ENCODE results near the gene RRM1. TPM values are rescaled to one million over a fixed set of nuclear protein-coding genes. Genes with fewer than 3 reads are reported as not detected.

The RRM1 gene
- polyA plus RNA-seq, 1 donor (not counting 4 experiments of a cell fraction or from before 2014, with no cell fraction given): 65.6 TPM

GRCh38 chr11:4071914-4072313 is 22.7 kb upstream of the RRM1 start:
- no peak for DNase-seq (ENCODE audit: low read depth, low spot score)
- no peak overlapping the region for H3K27ac ChIP-seq (ENCODE audit: control insufficient read depth, insufficient read depth, low read length)
- H3K36me3 ChIP-seq (ENCODE audit: control insufficient read depth in 2 of 2, extremely low read depth in 1 of 2, insufficient read depth in 2 of 2, low read length in 2 of 2): peaks cover 0 to 5% of the 10 kb centered on the region in 2 experiments
- no peaks in the 10 kb centered on the region for H3K79me2 ChIP-seq (ENCODE audit: control insufficient read depth, insufficient read depth, low read length)
- no peaks in the 10 kb centered on the region for H4K20me1 ChIP-seq (ENCODE audit: control insufficient read depth, extremely low read depth, insufficient read depth, low read length)
- H3K4me2 ChIP-seq (ENCODE audit: control insufficient read depth, extremely low read depth, insufficient read depth, low read depth, low read length): no peak overlapping the region
- TF ChIP-seq CTCF (optimal IDR thresholded peaks at IDR 0.05 in 1 of 3, IDR thresholded peaks at IDR 0.05 in 1 of 3, conservative IDR thresholded peaks at IDR 0.05 in 1 of 3; ENCODE audit: extremely low read depth in 1 of 3, insufficient read depth in 2 of 3, low read length in 3 of 3) (no peak), EZH2 (IDR thresholded peaks at IDR 0.05; ENCODE audit: low read length) (no peak)
- no peak overlapping the region for H3K9ac ChIP-seq (ENCODE audit: control insufficient read depth, extremely low read depth, insufficient read depth, low read length)
- H3K9me3 ChIP-seq (ENCODE audit: control insufficient read depth, low read depth, low read length): no peaks in the 10 kb centered on the region
- H3K4me1 ChIP-seq (ENCODE audit: control insufficient read depth, extremely low read depth, insufficient read depth, low read length): peaks cover 13% of the 10 kb centered on the region
- dilution Hi-C loops (cut with MboI; ENCODE audit: extremely low pct_ligation_motif_present, low sequenced_read_pairs): loop anchor here (25.0 kb wide), 2 partner anchors 110 to 210 kb away; partner anchors contain the start of gene STIM1
- H3K9me1 ChIP-seq (ENCODE audit: control insufficient read depth, extremely low read depth, insufficient read depth, low read length): no peaks in the 10 kb centered on the region
- FAIRE-seq: no peak
- no peak overlapping the region for H3K4me3 ChIP-seq (ENCODE audit: control insufficient read depth in 2 of 3, extremely low read depth in 1 of 3, insufficient read depth in 2 of 3, low read depth in 1 of 3, low read length in 3 of 3)
- H3K27me3 ChIP-seq (ENCODE audit: control insufficient read depth, extremely low read depth, insufficient read depth, low read length): no peaks in the 10 kb centered on the region
- no peak overlapping the region for H2AFZ ChIP-seq (ENCODE audit: control insufficient read depth, low read length)

- Histone ChIP-seq H3K4me3 (ENCODE audit: control insufficient read depth in 2 of 3, extremely low read depth in 1 of 3, insufficient read depth in 2 of 3, low read depth in 1 of 3, low read length in 3 of 3) (no peak overlapping the region), H3K27me3 (ENCODE audit: control insufficient read depth, extremely low read depth, insufficient read depth, low read length) (no peaks in the 10 kb centered on the region), H2AFZ (ENCODE audit: control insufficient read depth, low read length) (no peak overlapping the region), H3K27ac (ENCODE audit: control insufficient read depth, insufficient read depth, low read length) (no peak overlapping the region), H3K4me1 (ENCODE audit: control insufficient read depth, extremely low read depth, insufficient read depth, low read length) (peaks cover 13% of the 10 kb centered on the region), H3K79me2 (ENCODE audit: control insufficient read depth, insufficient read depth, low read length) (no peaks in the 10 kb centered on the region), H3K9me3 (ENCODE audit: control insufficient read depth, low read depth, low read length) (no peaks in the 10 kb centered on the region), H3K4me2 (ENCODE audit: control insufficient read depth, extremely low read depth, insufficient read depth, low read depth, low read length) (no peak overlapping the region), H3K36me3 (ENCODE audit: control insufficient read depth in 2 of 2, extremely low read depth in 1 of 2, insufficient read depth in 2 of 2, low read length in 2 of 2) (peaks cover 0 to 5% of the 10 kb centered on the region in 2 experiments), H4K20me1 (ENCODE audit: control insufficient read depth, extremely low read depth, insufficient read depth, low read length) (no peaks in the 10 kb centered on the region), H3K9ac (ENCODE audit: control insufficient read depth, extremely low read depth, insufficient read depth, low read length) (no peak overlapping the region), H3K9me1 (ENCODE audit: control insufficient read depth, extremely low read depth, insufficient read depth, low read length) (no peaks in the 10 kb centered on the region)
- DNase-seq (ENCODE audit: low read depth, low spot score) (no peak), FAIRE-seq (peak; percentile 92)
- TF ChIP-seq EZH2 (IDR thresholded peaks at IDR 0.05; ENCODE audit: low read length) (no peak), CTCF (optimal IDR thresholded peaks at IDR 0.05 in 1 of 3, IDR thresholded peaks at IDR 0.05 in 1 of 3, conservative IDR thresholded peaks at IDR 0.05 in 1 of 3; ENCODE audit: extremely low read depth in 1 of 3, insufficient read depth in 2 of 3, low read length in 3 of 3) (peak; percentile 76 to 90 (median 82))
- dilution Hi-C loops (cut with MboI; ENCODE audit: extremely low pct_ligation_motif_present, low sequenced_read_pairs): loop anchor here (25.0 kb wide), 2 partner anchors 110 to 210 kb away; partner anchors contain the start of gene STIM1
Observed at GRCh38 chr11:4072668-4073285, 21.8 kb upstream of the RRM1 start.

Data from keratinocyte (primary cell).